ENCODE results near the gene NTMT1. TPM values are rescaled to one million over a fixed set of nuclear protein-coding genes. Genes with fewer than 3 reads are reported as not detected.

Gene NTMT1
- total and polyA plus RNA-seq, 9 donors, result 11.7 to 33.1 (median 25.3) TPM

DNA sequence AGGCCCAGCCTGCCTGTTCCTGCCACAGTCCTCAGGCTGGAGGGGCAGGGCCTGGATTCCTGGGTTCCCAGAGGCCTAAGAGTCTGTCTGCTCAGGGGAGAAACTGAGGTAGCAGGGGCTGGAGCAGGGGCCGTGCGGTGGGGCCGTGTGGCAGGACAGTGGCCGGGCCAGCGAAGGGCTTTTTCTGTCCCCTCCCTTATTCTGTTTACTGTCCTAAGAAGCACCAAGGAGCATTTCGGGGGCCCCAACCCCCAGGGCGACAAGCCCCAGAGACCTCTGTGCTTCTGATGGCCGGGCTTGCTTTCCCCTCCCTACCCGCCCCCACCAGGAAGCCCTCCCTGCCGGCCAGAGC is 22.8 kb downstream of the NTMT1 start:
- peak in 1 of 5 donors; percentile 12 for DNase-seq
- no peak overlapping the region for H3K27ac ChIP-seq
- WGBS, 3 donors, result 72 to 79% (median 74%) methylated on average over 10 of the region's 10 CpGs
- no peaks in the 10 kb centered on the region for H3K9me3 ChIP-seq
- no peaks in the 10 kb centered on the region for H3K36me3 ChIP-seq
- H3K27me3 ChIP-seq, result no peaks in the 10 kb centered on the region
- TF ChIP-seq EP300 (IDR thresholded peaks at IDR 0.05) (no peak), POLR2A (IDR thresholded peaks at IDR 0.05) (no peak)
- TF ChIP-seq, protein P1, sequence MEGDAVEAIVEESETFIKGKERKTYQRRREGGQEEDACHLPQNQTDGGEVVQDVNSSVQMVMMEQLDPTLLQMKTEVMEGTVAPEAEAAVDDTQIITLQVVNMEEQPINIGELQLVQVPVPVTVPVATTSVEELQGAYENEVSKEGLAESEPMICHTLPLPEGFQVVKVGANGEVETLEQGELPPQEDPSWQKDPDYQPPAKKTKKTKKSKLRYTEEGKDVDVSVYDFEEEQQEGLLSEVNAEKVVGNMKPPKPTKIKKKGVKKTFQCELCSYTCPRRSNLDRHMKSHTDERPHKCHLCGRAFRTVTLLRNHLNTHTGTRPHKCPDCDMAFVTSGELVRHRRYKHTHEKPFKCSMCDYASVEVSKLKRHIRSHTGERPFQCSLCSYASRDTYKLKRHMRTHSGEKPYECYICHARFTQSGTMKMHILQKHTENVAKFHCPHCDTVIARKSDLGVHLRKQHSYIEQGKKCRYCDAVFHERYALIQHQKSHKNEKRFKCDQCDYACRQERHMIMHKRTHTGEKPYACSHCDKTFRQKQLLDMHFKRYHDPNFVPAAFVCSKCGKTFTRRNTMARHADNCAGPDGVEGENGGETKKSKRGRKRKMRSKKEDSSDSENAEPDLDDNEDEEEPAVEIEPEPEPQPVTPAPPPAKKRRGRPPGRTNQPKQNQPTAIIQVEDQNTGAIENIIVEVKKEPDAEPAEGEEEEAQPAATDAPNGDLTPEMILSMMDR (IDR thresholded peaks at IDR 0.05), result no peak
- no peak overlapping the region for H3K4me3 ChIP-seq
- H3K4me1 ChIP-seq (ENCODE audit: insufficient read depth), result peaks cover under 1% of the 10 kb centered on the region
- intact Hi-C loops (cut with DNase I), result loop anchor here in 2 of 4 donors (5.0 kb wide), 2 partner anchors 89 to 139 kb away; no protein-coding TSS in a partner anchor

DNA sequence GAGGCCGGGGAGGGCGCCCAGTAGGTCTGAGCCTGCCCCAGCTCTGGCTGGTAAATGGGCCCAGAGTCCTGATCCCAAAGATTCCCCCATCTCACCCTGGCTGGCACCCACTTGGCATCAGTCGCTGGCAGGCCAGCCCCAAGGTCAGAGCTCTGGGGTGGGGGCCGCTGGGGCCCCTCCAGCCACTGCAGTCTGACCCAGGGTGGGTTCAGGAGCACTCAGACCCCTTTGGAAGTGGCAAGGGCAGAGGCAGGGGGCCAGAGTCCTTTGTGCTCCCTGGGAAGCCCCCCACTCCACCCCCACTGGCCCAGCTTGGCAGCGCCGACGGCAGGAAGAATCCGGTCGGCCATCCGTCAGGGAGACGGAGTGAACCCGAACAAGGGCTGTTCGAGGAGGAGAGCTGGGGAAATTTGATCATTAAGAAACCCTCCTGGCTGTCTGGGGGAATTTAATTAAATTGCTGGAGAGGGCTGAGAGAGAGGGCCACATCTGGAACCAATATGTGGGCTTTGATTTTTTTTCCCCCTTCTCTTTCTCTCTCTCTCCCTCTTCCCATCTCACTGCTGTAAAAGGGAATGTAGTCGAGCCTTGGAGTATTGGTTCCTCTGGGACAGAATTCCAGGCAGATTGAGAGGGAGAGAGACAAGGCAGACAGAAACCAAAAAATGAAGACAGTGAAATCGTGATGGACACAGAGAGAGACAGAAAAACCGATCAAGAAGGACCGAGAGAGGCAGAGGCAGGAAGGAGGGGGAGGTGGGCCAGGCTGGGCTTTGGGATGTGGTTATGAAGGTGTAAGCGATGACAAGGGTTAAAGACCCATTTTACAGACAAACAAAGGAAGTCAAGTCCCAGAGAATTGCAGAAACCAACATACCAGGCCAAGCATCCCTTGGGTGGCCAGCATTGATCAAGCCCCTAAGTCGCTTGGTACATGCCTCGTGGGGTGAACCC is 24.0 kb downstream of the NTMT1 start:
- WGBS, 3 donors, result 73 to 87% (median 81%) methylated on average over 19 to 20 of the region's 20 CpGs
- intact Hi-C loops (cut with DNase I), result loop anchor here in 2 of 4 donors (5.0 kb wide), 2 partner anchors 87 to 137 kb away; no protein-coding TSS in a partner anchor
- Histone ChIP-seq H3K4me3 (no peak overlapping the region), H3K27me3 (no peaks in the 10 kb centered on the region), H3K27ac (no peak overlapping the region), H3K36me3 (no peaks in the 10 kb centered on the region), H3K9me3 (no peaks in the 10 kb centered on the region), H3K4me1 (ENCODE audit: insufficient read depth) (peaks cover 6% of the 10 kb centered on the region)
- TF ChIP-seq EP300 (IDR thresholded peaks at IDR 0.05), result no peak
- peak in 1 of 5 donors; percentile 20 for DNase-seq

DNA sequence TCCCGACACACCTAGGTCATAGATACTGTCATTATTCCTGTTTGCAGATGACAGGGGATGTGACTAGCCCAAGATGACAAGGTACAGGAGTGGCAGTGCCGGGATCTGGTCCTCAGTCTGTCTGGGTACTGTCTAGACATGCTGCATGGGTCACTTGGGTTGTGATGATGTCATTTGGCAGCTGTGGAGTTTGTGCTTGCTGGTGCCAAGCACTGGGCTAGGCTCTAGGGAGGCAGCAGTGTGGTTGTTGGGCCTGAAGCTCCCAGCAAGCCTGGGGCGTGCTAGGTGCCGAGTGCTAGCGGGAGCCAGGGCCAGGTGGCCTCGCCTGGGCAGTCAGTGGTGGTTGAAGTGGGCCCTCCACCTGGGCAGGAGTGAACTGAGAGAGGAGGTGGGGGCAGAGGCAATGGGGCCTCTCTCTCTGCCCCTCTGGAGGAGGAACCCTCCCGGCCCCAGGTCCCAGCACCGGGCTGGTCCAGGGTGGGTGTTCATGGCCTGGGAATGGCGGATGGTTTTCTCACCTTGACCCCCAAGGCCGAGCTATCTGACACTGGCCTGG is 24.8 kb downstream of the NTMT1 start:
- no peak overlapping the region for H3K27ac ChIP-seq
- H3K36me3 ChIP-seq, result no peaks in the 10 kb centered on the region
- peak in 1 of 5 donors; percentile 12 for DNase-seq
- H3K9me3 ChIP-seq, result no peaks in the 10 kb centered on the region
- WGBS, 3 donors, result 77 to 85% (median 82%) methylated on average over 6 to 10 of the region's 10 CpGs
- peaks cover 8% of the 10 kb centered on the region for H3K4me1 ChIP-seq (ENCODE audit: insufficient read depth)
- intact Hi-C loops (cut with DNase I), result no loop called here
- H3K4me3 ChIP-seq, result no peak overlapping the region
- H3K27me3 ChIP-seq, result no peaks in the 10 kb centered on the region
- TF ChIP-seq POLR2A (IDR thresholded peaks at IDR 0.05) (no peak), EP300 (IDR thresholded peaks at IDR 0.05) (no peak)
- TF ChIP-seq, protein P1 (IDR thresholded peaks at IDR 0.05), result no peak

DNA sequence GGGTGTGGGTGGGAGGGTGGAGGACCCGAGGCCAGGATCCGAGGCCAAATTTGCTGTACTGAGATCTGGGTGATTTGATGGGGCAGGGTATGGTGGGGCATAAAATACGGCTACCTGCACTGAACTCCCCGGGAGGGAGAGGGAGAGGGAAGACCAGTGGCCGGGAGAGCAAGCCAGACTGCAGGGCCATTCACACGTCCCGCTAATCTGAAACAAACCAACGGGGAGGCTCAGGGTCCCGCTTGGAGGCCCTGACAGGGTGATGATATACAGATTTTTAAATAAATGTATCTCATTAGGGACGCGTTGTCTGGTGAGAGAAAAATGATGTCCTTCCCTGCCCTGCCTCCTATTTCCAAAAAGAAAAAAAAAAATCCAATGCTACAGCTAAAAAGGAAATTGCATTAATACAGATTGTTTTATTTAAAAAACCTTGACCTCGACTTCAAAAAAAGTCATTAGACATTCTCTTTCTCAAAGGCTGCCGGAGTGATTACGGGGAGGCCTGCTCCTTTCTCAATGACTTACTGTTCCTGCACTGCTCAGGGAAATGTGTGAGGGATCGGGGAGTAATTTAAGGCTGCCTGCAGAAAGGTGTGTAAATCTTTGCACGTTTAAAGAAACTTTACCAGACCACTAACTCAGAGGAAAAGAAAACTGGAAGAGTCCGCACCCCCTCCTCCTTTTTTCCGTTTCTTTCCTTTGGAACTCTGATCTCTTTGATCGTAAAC is 28.0 kb downstream of the NTMT1 start:
- TF ChIP-seq, protein P1 (IDR thresholded peaks at IDR 0.05), result no peak
- no peak for TF ChIP-seq EP300 (IDR thresholded peaks at IDR 0.05)
- no peak for TF ChIP-seq POLR2A (IDR thresholded peaks at IDR 0.05)
- no peak overlapping the region for H3K4me3 ChIP-seq
- 6 to 16% (median 12%) methylated on average over 19 of the region's 19 CpGs for WGBS, 3 donors

More for the DNA sequence above, 28.0 kb downstream of the NTMT1 start:
- peak in 2 of 5 donors; percentile 22 to 56 for DNase-seq
- Histone ChIP-seq H3K27ac (peak overlapping the region in 1 of 2 donors; percentile 47), H3K36me3 (no peaks in the 10 kb centered on the region), H3K4me1 (ENCODE audit: insufficient read depth) (peaks cover 8% of the 10 kb centered on the region), H3K27me3 (no peaks in the 10 kb centered on the region), H3K9me3 (no peaks in the 10 kb centered on the region)
- intact Hi-C loops (cut with DNase I), result loop anchor here in 1 of 4 donors (2.0 kb wide), 1 partner anchor 71 kb away; no protein-coding TSS in a partner anchor

All from ovary (tissue), 9 donors.